Endothelial cell (in vitro differentiated cells): ENCODE results near the gene ATP12A. TPM values are rescaled to one million over a fixed set of nuclear protein-coding genes. Genes with fewer than 3 reads are reported as not detected.

ENCODE experiments used
- DNase-seq: peaks from one replicate; pipeline ENCODE4 v3.0.0; 2021; ENCODE audit warnings: low spot score
- H3K27ac Mint-ChIP-seq: one replicate; pipeline ENCODE4 v1.8.0; 2021; ENCODE audit warnings: mixed read lengths, inconsistent platforms; ENCODE audit not compliant: unreplicated experiment
- H3K27me3 Mint-ChIP-seq: one replicate; pipeline ENCODE4 v1.8.0; 2021; ENCODE audit warnings: mild to moderate bottlenecking, moderate library complexity, mixed read lengths, inconsistent platforms; ENCODE audit not compliant: unreplicated experiment
- H3K36me3 Mint-ChIP-seq: one replicate; pipeline ENCODE4 v1.8.0; 2021; ENCODE audit warnings: mild to moderate bottlenecking, low read depth, mixed read lengths, inconsistent platforms; ENCODE audit not compliant: unreplicated experiment
- H3K4me1 Mint-ChIP-seq: one replicate; pipeline ENCODE4 v1.8.0; 2021; ENCODE audit warnings: mild to moderate bottlenecking, mixed read lengths, inconsistent platforms; ENCODE audit not compliant: unreplicated experiment
- H3K4me3 Mint-ChIP-seq: one replicate; pipeline ENCODE4 v1.8.0; 2021; ENCODE audit warnings: mild to moderate bottlenecking, mixed read lengths, inconsistent platforms; ENCODE audit not compliant: unreplicated experiment
- H3K9me3 Mint-ChIP-seq: one replicate; pipeline ENCODE4 v1.8.0; 2021; ENCODE audit warnings: mixed read lengths, inconsistent platforms; ENCODE audit not compliant: unreplicated experiment
- CTCF ChIP-seq: fragments of 200-600 bp; sonication (generic); IDR thresholded peaks from one replicate; pipeline ENCODE4 v1.5.0; 2021; ENCODE audit warnings: antibody characterized with exemption; ENCODE audit not compliant: unreplicated experiment
- total RNA-seq: library from RNA; stranded (reverse); fragmentation: NEBNext Ultra II Directional; extraction: Animal tissue kit (Norgen Biotek cat#: 25700); gene quantifications from one replicate; pipeline ENCODE4 v1.2.1, GENCODE V29; 2021; ENCODE audit not compliant: unreplicated experiment

Gene ATP12A
- total RNA-seq, 1 donor from 2014 or later: 0.64 TPM

- no peak for DNase-seq
- Mint-ChIP-seq H3K36me3 (no peaks in the 10 kb centered on the region), H3K27me3 (no peaks in the 10 kb centered on the region), H3K4me1 (peaks cover 3% of the 10 kb centered on the region), H3K27ac (no peak overlapping the region), H3K4me3 (no peak overlapping the region), H3K9me3 (no peaks in the 10 kb centered on the region)
- TF ChIP-seq CTCF: no peak
Measured at GRCh38 chr13:24734950-24735349, 54.7 kb downstream of the ATP12A start.

- H3K4me1 Mint-ChIP-seq: peaks cover 3% of the 10 kb centered on the region
- no peak overlapping the region for H3K27ac Mint-ChIP-seq
- H3K27me3 Mint-ChIP-seq: peaks cover 5% of the 10 kb centered on the region
- DNase-seq: no peak
- no peak for TF ChIP-seq CTCF
- H3K9me3 Mint-ChIP-seq: no peaks in the 10 kb centered on the region
- no peak overlapping the region for H3K4me3 Mint-ChIP-seq
- no peaks in the 10 kb centered on the region for H3K36me3 Mint-ChIP-seq
Measured at GRCh38 chr13:24737042-24737441, 56.8 kb downstream of the ATP12A start.

GRCh38 chr13:24738366-24738847 is 58.2 kb downstream of the ATP12A start:
- H3K4me1 Mint-ChIP-seq: peaks cover 3% of the 10 kb centered on the region
- peak overlapping the region; percentile 36 for H3K27ac Mint-ChIP-seq
- no peak for TF ChIP-seq CTCF
- H3K27me3 Mint-ChIP-seq: peaks cover 9% of the 10 kb centered on the region
- no peaks in the 10 kb centered on the region for H3K36me3 Mint-ChIP-seq
- H3K4me3 Mint-ChIP-seq: no peak overlapping the region
- no peak for DNase-seq
- no peaks in the 10 kb centered on the region for H3K9me3 Mint-ChIP-seq

- Mint-ChIP-seq H3K4me1 (no peaks in the 10 kb centered on the region), H3K36me3 (no peaks in the 10 kb centered on the region), H3K9me3 (no peaks in the 10 kb centered on the region), H3K4me3 (no peak overlapping the region), H3K27me3 (peaks cover 18% of the 10 kb centered on the region), H3K27ac (no peak overlapping the region)
- no peak for TF ChIP-seq CTCF
- DNase-seq: no peak
Measured at GRCh38 chr13:24740014-24740890, 60.0 kb downstream of the ATP12A start.

GRCh38 chr13:24741016-24741662 is 60.9 kb downstream of the ATP12A start:
- TF ChIP-seq CTCF: peak; percentile 20
- H3K9me3 Mint-ChIP-seq: no peaks in the 10 kb centered on the region
- DNase-seq: no peak

More at GRCh38 chr13:24741016-24741662, 60.9 kb downstream of the ATP12A start:
- H3K4me1 Mint-ChIP-seq: no peaks in the 10 kb centered on the region
- H3K36me3 Mint-ChIP-seq: no peaks in the 10 kb centered on the region
- no peak overlapping the region for H3K27ac Mint-ChIP-seq
- no peak overlapping the region for H3K4me3 Mint-ChIP-seq
- peaks cover 18% of the 10 kb centered on the region for H3K27me3 Mint-ChIP-seq
